Loucy (cell line): ENCODE measurements around the gene DCLRE1C.
"Not testable (repeated sequence)": the region's sequence is repeated elsewhere in the genome, so short reads cannot be mapped to it uniquely, and the experiment has no call there.

Experiments
- H2AFZ ChIP-seq: fragments of 200-600 bp; sonication (generic); 2 replicates; pipeline ENCODE4 v1.6.0; 2016; ENCODE audit warnings: antibody characterized with exemption, mild to moderate bottlenecking, low read length, moderate library complexity
- H3F3A ChIP-seq: fragments of 200-600 bp; 2 replicates; pipeline ENCODE4 v1.6.0; 2016; ENCODE audit warnings: antibody characterized with exemption, low read depth, mild to moderate bottlenecking
- H3K27me3 ChIP-seq: fragments of 200-600 bp; sonication (generic); 2 replicates; pipeline ENCODE4 v1.6.1; 2014; ENCODE audit warnings: low read length, mild to moderate bottlenecking; ENCODE audit not compliant: insufficient read depth, poor library complexity, severe bottlenecking
- H3K36me3 ChIP-seq: fragments of 200-600 bp; sonication (generic); 2 replicates; pipeline ENCODE4 v1.6.1; 2016; ENCODE audit warnings: low read length; ENCODE audit not compliant: insufficient read depth
- H3K4me1 ChIP-seq: fragments of 200-600 bp; sonication (generic); 2 replicates; pipeline ENCODE4 v1.5.1; 2014; ENCODE audit warnings: low read length, mild to moderate bottlenecking; ENCODE audit not compliant: insufficient read depth, poor library complexity, severe bottlenecking
- H3K4me2 ChIP-seq: fragments of 200-600 bp; sonication (generic); 2 replicates; pipeline ENCODE4 v1.6.0; 2014; ENCODE audit warnings: antibody characterized with exemption, low read length, low read depth, mild to moderate bottlenecking; ENCODE audit not compliant: poor library complexity, severe bottlenecking
- H3K4me3 ChIP-seq: fragments of 200-600 bp; sonication (generic); 2 replicates; pipeline ENCODE4 v1.5.1; 2014; ENCODE audit warnings: low read length, mild to moderate bottlenecking, mixed read lengths; ENCODE audit not compliant: poor library complexity, severe bottlenecking
- H3K79me2 ChIP-seq: fragments of 200-600 bp; sonication (generic); 2 replicates; pipeline ENCODE4 v1.6.1; 2014; ENCODE audit warnings: low read length; ENCODE audit not compliant: insufficient read depth
- H3K9ac ChIP-seq: fragments of 200-600 bp; sonication (generic); 2 replicates; pipeline ENCODE4 v1.6.0; 2014; ENCODE audit warnings: mild to moderate bottlenecking, low read depth, low read length, moderate library complexity; ENCODE audit not compliant: poor library complexity, severe bottlenecking
- H3K9me2 ChIP-seq: fragments of 200-600 bp; sonication (generic); replicated peaks from 2 replicates; pipeline ENCODE4 v1.6.1; 2016; ENCODE audit warnings: low read depth, low read length, mixed read lengths
- H3K9me3 ChIP-seq: fragments of 200-600 bp; sonication (generic); 2 replicates; pipeline ENCODE4 v1.6.1; 2014; ENCODE audit warnings: mild to moderate bottlenecking, antibody characterized with exemption, low read length, low read depth; ENCODE audit not compliant: insufficient read depth
- H4K20me1 ChIP-seq: fragments of 200-600 bp; sonication (generic); 2 replicates; pipeline ENCODE4 v1.6.0; 2014; ENCODE audit warnings: antibody characterized with exemption, low read length, mild to moderate bottlenecking; ENCODE audit not compliant: insufficient read depth, poor library complexity, severe bottlenecking
- CTCF ChIP-seq: fragments of 200-600 bp; sonication (generic); conservative IDR thresholded peaks from 2 replicates; pipeline ENCODE4 v1.5.1; 2014; ENCODE audit warnings: mild to moderate bottlenecking, antibody characterized with exemption, low read length
- EZH2phosphoT487 ChIP-seq: fragments of 200-600 bp; IDR thresholded peaks from 2 replicates; pipeline ENCODE4 v1.6.1; 2018; ENCODE audit warnings: antibody characterized with exemption, mild to moderate bottlenecking, moderate library complexity, borderline replicate concordance

Gene DCLRE1C

GRCh38 chr10:14991035-14991749, 37.3 kb upstream of the DCLRE1C start:
- not testable (repeated sequence) for H3F3A ChIP-seq, H3K27me3 ChIP-seq, H4K20me1 ChIP-seq, H3K9me2 ChIP-seq, H3K9me3 ChIP-seq, H3K79me2 ChIP-seq, H3K4me2 ChIP-seq, H2AFZ ChIP-seq, H3K4me1 ChIP-seq, H3K36me3 ChIP-seq, H3K9ac ChIP-seq, H3K4me3 ChIP-seq
- peak; percentile 45 for TF ChIP-seq CTCF

GRCh38 chr10:14989552-14989951, 35.7 kb upstream of the DCLRE1C start:
- not testable (repeated sequence) for H3K4me3 ChIP-seq, H2AFZ ChIP-seq, H3K9ac ChIP-seq, H3K4me2 ChIP-seq, H3K9me3 ChIP-seq, H3K4me1 ChIP-seq, H4K20me1 ChIP-seq, H3K36me3 ChIP-seq, H3K79me2 ChIP-seq, H3F3A ChIP-seq, H3K9me2 ChIP-seq, H3K27me3 ChIP-seq

GRCh38 chr10:14982744-14983143, 28.8 kb upstream of the DCLRE1C start:
- Histone ChIP-seq H3K4me1 (no peaks in the 10 kb centered on the region), H3K36me3 (no peaks in the 10 kb centered on the region), H3K9me3 (no peaks in the 10 kb centered on the region; the same call in 1 of the 2 replicates), H3K4me3 (no peak overlapping the region), H3K9ac (no peak overlapping the region), H3K27me3 (no peaks in the 10 kb centered on the region), H2AFZ (no peak overlapping the region), H3K9me2 (no peaks in the 10 kb centered on the region), H3F3A (no peaks in the 10 kb centered on the region), H4K20me1 (no peaks in the 10 kb centered on the region), H3K79me2 (no peaks in the 10 kb centered on the region), H3K4me2 (no peak overlapping the region)
- no peak for TF ChIP-seq EZH2phosphoT487
- no peak for TF ChIP-seq CTCF

GRCh38 chr10:14975672-14976273, 21.9 kb upstream of the DCLRE1C start:
- Histone ChIP-seq H3K9me3 (no peaks in the 10 kb centered on the region; the same call in 1 of the 2 replicates), H4K20me1 (no peaks in the 10 kb centered on the region), H3F3A (no peaks in the 10 kb centered on the region), H3K9ac (no peak overlapping the region), H3K79me2 (no peaks in the 10 kb centered on the region), H3K4me3 (no peak overlapping the region), H3K36me3 (no peaks in the 10 kb centered on the region), H2AFZ (no peak overlapping the region), H3K9me2 (no peaks in the 10 kb centered on the region), H3K27me3 (peaks cover 1% of the 10 kb centered on the region), H3K4me1 (no peaks in the 10 kb centered on the region), H3K4me2 (no peak overlapping the region)
- TF ChIP-seq EZH2phosphoT487 (no peak), CTCF (no peak)

- peaks cover 15% of the 10 kb centered on the region for H3K27me3 ChIP-seq
- H3K9me2 ChIP-seq, H3K4me2 ChIP-seq, H3K4me1 ChIP-seq, H3K9ac ChIP-seq, H3F3A ChIP-seq, H3K4me3 ChIP-seq, H3K9me3 ChIP-seq, H2AFZ ChIP-seq, H4K20me1 ChIP-seq, H3K79me2 ChIP-seq, H3K36me3 ChIP-seq: not testable (repeated sequence)
Observed at GRCh38 chr10:14974153-14974998, 20.5 kb upstream of the DCLRE1C start.
